ENCODE measurements around the gene PARD3. TPM values are rescaled to one million over a fixed set of nuclear protein-coding genes. Genes with fewer than 3 reads are reported as not detected.

The PARD3 gene
- total RNA-seq, 1 experiment from 2014 or later = not detected

GRCh38 chr10:34113504-34114225 is 701.4 kb downstream of the PARD3 start:
- Histone ChIP-seq H3K79me2 (ENCODE audit: low read length) (no peaks in the 10 kb centered on the region), H4K20me1 (ENCODE audit: insufficient read depth, low read depth, low read length) (no peaks in the 10 kb centered on the region), H3K4me2 (ENCODE audit: low read depth, low read length, poor library complexity, severe bottlenecking) (no peak overlapping the region), H3K9ac (ENCODE audit: low read length) (no peak overlapping the region), H3K27ac (ENCODE audit: low read length) (no peak overlapping the region), H3K4me1 (ENCODE audit: low read length) (no peaks in the 10 kb centered on the region), H3K27me3 (ENCODE audit: low read length) (no peaks in the 10 kb centered on the region), H2AFZ (ENCODE audit: low read length) (no peak overlapping the region), H3K36me3 (ENCODE audit: insufficient read depth, low read length) (no peaks in the 10 kb centered on the region), H3K4me3 (ENCODE audit: low read length) (no peak overlapping the region), H3K9me3 (ENCODE audit: low read length) (peaks cover 6% of the 10 kb centered on the region; the same call in 1 of the 2 replicates), H3K9me2 (replicated peaks; ENCODE audit: insufficient read depth, low read length) (no peaks in the 10 kb centered on the region)
- no peak for DNase-seq

GRCh38 chr10:34112171-34112782 is 702.8 kb downstream of the PARD3 start:
- no peaks in the 10 kb centered on the region for H3K4me1 ChIP-seq (ENCODE audit: low read length)
- no peaks in the 10 kb centered on the region for H4K20me1 ChIP-seq (ENCODE audit: insufficient read depth, low read depth, low read length)
- H3K9me2 ChIP-seq (replicated peaks; ENCODE audit: insufficient read depth, low read length) = no peaks in the 10 kb centered on the region
- H3K4me2 ChIP-seq (ENCODE audit: low read depth, low read length, poor library complexity, severe bottlenecking) = no peak overlapping the region
- H3K9me3 ChIP-seq (ENCODE audit: low read length) = peaks cover 12% of the 10 kb centered on the region
- no peak overlapping the region for H3K27ac ChIP-seq (ENCODE audit: low read length)
- H3K36me3 ChIP-seq (ENCODE audit: insufficient read depth, low read length) = no peaks in the 10 kb centered on the region
- no peak for DNase-seq
- no peak overlapping the region for H3K9ac ChIP-seq (ENCODE audit: low read length)
- H3K79me2 ChIP-seq (ENCODE audit: low read length) = no peaks in the 10 kb centered on the region
- H3K27me3 ChIP-seq (ENCODE audit: low read length) = no peaks in the 10 kb centered on the region
- H3K4me3 ChIP-seq (ENCODE audit: low read length) = no peak overlapping the region
- no peak overlapping the region for H2AFZ ChIP-seq (ENCODE audit: low read length)

DNA sequence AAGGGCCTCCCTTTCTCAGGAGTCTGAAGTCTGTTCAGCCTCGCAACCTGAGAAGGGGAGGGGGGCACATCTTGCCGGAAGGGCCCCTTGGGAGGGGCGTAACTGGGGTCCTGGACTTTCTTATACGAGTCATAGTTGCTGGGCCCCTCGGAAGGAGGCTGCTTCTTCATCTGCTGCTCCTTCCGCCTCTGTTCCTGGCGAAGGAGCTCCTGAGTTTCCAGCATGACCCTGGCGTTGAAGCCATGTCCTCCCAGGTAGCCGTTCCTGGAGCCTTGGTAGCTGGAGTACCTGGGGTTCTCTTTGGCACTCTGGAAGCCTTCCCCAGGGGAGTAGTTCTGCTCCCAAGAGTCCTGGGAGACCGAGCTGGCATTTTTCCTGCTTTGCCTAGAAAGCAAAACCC is 703.9 kb downstream of the PARD3 start:
- H4K20me1 ChIP-seq (ENCODE audit: insufficient read depth, low read depth, low read length) = no peaks in the 10 kb centered on the region
- H3K4me3 ChIP-seq (ENCODE audit: low read length) = no peak overlapping the region
- no peak overlapping the region for H2AFZ ChIP-seq (ENCODE audit: low read length)
- H3K9me3 ChIP-seq (ENCODE audit: low read length) = peaks cover 12% of the 10 kb centered on the region
- no peaks in the 10 kb centered on the region for H3K36me3 ChIP-seq (ENCODE audit: insufficient read depth, low read length)
- DNase-seq = no peak
- H3K9me2 ChIP-seq (replicated peaks; ENCODE audit: insufficient read depth, low read length) = no peaks in the 10 kb centered on the region
- H3K27me3 ChIP-seq (ENCODE audit: low read length) = no peaks in the 10 kb centered on the region
- no peaks in the 10 kb centered on the region for H3K79me2 ChIP-seq (ENCODE audit: low read length)
- H3K4me2 ChIP-seq (ENCODE audit: low read depth, low read length, poor library complexity, severe bottlenecking) = no peak overlapping the region
- H3K4me1 ChIP-seq (ENCODE audit: low read length) = no peaks in the 10 kb centered on the region
- no peak overlapping the region for H3K9ac ChIP-seq (ENCODE audit: low read length)
- no peak overlapping the region for H3K27ac ChIP-seq (ENCODE audit: low read length)

GRCh38 chr10:34109952-34110702 is 705.0 kb downstream of the PARD3 start:
- Histone ChIP-seq H3K36me3 (ENCODE audit: insufficient read depth, low read length) (no peaks in the 10 kb centered on the region), H3K4me2 (ENCODE audit: low read depth, low read length, poor library complexity, severe bottlenecking) (no peak overlapping the region), H3K4me3 (ENCODE audit: low read length) (no peak overlapping the region), H3K27ac (ENCODE audit: low read length) (no peak overlapping the region), H3K9me3 (ENCODE audit: low read length) (peaks cover 17% of the 10 kb centered on the region), H3K4me1 (ENCODE audit: low read length) (no peaks in the 10 kb centered on the region), H4K20me1 (ENCODE audit: insufficient read depth, low read depth, low read length) (no peaks in the 10 kb centered on the region), H2AFZ (ENCODE audit: low read length) (no peak overlapping the region), H3K27me3 (ENCODE audit: low read length) (no peaks in the 10 kb centered on the region), H3K9ac (ENCODE audit: low read length) (no peak overlapping the region), H3K79me2 (ENCODE audit: low read length) (no peaks in the 10 kb centered on the region), H3K9me2 (replicated peaks; ENCODE audit: insufficient read depth, low read length) (no peaks in the 10 kb centered on the region)
- DNase-seq = no peak

- Histone ChIP-seq H3K79me2 (ENCODE audit: low read length) (no peaks in the 10 kb centered on the region), H2AFZ (ENCODE audit: low read length) (no peak overlapping the region), H3K9me3 (ENCODE audit: low read length) (peaks cover 18% of the 10 kb centered on the region), H3K4me3 (ENCODE audit: low read length) (no peak overlapping the region), H3K9me2 (replicated peaks; ENCODE audit: insufficient read depth, low read length) (no peaks in the 10 kb centered on the region), H3K27ac (ENCODE audit: low read length) (no peak overlapping the region), H3K4me2 (ENCODE audit: low read depth, low read length, poor library complexity, severe bottlenecking) (no peak overlapping the region), H3K4me1 (ENCODE audit: low read length) (no peaks in the 10 kb centered on the region), H4K20me1 (ENCODE audit: insufficient read depth, low read depth, low read length) (no peaks in the 10 kb centered on the region), H3K36me3 (ENCODE audit: insufficient read depth, low read length) (no peaks in the 10 kb centered on the region), H3K27me3 (ENCODE audit: low read length) (no peaks in the 10 kb centered on the region), H3K9ac (ENCODE audit: low read length) (no peak overlapping the region)
- no peak for DNase-seq
Measured at GRCh38 chr10:34109495-34109894, 705.6 kb downstream of the PARD3 start.

DNA sequence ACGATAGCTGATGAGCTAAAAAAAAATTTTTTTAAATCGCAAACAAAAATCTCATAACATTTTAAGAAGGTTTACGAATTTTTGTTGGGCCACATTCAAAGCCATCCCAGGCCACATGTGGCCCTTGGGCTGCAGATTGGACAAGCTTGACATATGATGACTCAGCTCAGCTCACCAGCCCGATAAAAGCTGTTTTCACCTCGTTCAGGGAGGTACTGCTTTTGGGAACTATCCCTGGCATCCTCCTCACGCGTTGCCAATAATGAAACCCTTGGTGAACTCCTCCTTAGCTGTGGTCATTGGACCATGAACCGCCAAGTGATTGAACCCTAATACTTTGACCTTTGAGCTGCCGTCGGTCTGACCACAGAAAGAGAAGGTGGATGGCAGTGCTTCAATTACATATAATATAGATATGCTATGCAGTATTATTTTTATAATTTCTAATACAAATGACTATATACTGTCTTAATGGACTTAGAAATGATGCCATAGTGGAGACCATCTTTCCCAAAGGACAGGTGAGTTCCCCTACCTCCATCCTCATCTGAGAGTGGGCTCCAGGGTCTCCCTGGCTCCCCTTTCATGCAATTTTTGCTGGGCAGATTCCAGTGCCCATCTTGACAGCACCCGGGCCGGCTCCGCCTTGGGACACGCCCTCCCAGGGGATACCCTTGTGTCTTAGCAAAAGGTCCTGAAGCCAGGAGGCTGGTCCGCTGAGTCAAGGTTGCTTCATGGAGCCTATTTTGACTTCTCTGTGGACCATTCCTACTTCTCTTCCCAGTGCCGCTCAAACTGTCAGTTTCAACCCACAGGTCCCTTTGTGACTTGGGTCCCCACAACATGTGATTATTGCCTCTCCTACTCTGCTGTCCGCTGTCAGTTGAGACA is 707.2 kb downstream of the PARD3 start:
- Histone ChIP-seq H4K20me1 (ENCODE audit: insufficient read depth, low read depth, low read length) (no peaks in the 10 kb centered on the region), H3K36me3 (ENCODE audit: insufficient read depth, low read length) (no peaks in the 10 kb centered on the region), H3K27me3 (ENCODE audit: low read length) (no peaks in the 10 kb centered on the region), H3K4me3 (ENCODE audit: low read length) (no peak overlapping the region), H3K79me2 (ENCODE audit: low read length) (no peaks in the 10 kb centered on the region), H3K4me2 (ENCODE audit: low read depth, low read length, poor library complexity, severe bottlenecking) (no peak overlapping the region), H2AFZ (ENCODE audit: low read length) (no peak overlapping the region), H3K9ac (ENCODE audit: low read length) (no peak overlapping the region), H3K4me1 (ENCODE audit: low read length) (no peaks in the 10 kb centered on the region), H3K27ac (ENCODE audit: low read length) (no peak overlapping the region), H3K9me3 (ENCODE audit: low read length) (peaks cover 18% of the 10 kb centered on the region), H3K9me2 (replicated peaks; ENCODE audit: insufficient read depth, low read length) (no peaks in the 10 kb centered on the region)
- DNase-seq = no peak

DNA sequence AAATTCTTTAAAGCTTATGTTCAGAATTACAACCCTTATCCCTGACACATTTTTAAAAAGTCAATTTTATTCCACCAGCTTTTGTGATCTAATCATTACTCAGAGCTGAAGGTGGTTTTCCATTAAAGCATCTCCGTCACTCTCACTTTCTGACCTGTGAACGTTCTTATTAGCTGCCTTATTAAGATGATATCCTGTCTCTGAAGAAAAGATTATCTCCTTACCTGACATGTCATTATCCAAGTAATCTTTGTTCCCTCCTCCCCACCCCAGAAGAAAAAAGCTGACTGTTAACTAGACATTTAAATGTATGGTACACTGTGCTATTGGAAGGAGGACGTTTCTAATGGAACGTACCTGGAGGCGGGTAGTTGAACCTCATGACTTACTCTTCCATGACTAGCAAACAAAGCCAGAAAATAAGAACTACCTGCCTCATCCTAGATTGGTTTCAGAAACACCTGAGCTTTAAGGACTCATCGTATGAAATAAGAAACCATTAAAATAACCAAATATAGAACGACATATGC is 708.7 kb downstream of the PARD3 start:
- Histone ChIP-seq H3K9me3 (ENCODE audit: low read length) (peaks cover 19% of the 10 kb centered on the region), H3K4me2 (ENCODE audit: low read depth, low read length, poor library complexity, severe bottlenecking) (no peak overlapping the region), H4K20me1 (ENCODE audit: insufficient read depth, low read depth, low read length) (no peaks in the 10 kb centered on the region), H3K4me3 (ENCODE audit: low read length) (no peak overlapping the region), H3K27me3 (ENCODE audit: low read length) (no peaks in the 10 kb centered on the region), H3K4me1 (ENCODE audit: low read length) (no peaks in the 10 kb centered on the region), H3K36me3 (ENCODE audit: insufficient read depth, low read length) (no peaks in the 10 kb centered on the region), H3K79me2 (ENCODE audit: low read length) (no peaks in the 10 kb centered on the region), H3K27ac (ENCODE audit: low read length) (no peak overlapping the region), H2AFZ (ENCODE audit: low read length) (no peak overlapping the region), H3K9me2 (replicated peaks; ENCODE audit: insufficient read depth, low read length) (no peaks in the 10 kb centered on the region), H3K9ac (ENCODE audit: low read length) (no peak overlapping the region)
- DNase-seq = no peak
